HG02970 (cell line): ENCODE results near the gene NANOS3.

Source experiments
- ATAC-seq: cut with Tn5 transposase; IDR thresholded peaks from one replicate; pipeline ENCODE4 v1.9.1; 2021; ENCODE audit warnings: mild to moderate bottlenecking, moderate library complexity, moderate number of reproducible peaks; ENCODE audit not compliant: unreplicated experiment, low FRiP score

NANOS3 gene

DNA sequence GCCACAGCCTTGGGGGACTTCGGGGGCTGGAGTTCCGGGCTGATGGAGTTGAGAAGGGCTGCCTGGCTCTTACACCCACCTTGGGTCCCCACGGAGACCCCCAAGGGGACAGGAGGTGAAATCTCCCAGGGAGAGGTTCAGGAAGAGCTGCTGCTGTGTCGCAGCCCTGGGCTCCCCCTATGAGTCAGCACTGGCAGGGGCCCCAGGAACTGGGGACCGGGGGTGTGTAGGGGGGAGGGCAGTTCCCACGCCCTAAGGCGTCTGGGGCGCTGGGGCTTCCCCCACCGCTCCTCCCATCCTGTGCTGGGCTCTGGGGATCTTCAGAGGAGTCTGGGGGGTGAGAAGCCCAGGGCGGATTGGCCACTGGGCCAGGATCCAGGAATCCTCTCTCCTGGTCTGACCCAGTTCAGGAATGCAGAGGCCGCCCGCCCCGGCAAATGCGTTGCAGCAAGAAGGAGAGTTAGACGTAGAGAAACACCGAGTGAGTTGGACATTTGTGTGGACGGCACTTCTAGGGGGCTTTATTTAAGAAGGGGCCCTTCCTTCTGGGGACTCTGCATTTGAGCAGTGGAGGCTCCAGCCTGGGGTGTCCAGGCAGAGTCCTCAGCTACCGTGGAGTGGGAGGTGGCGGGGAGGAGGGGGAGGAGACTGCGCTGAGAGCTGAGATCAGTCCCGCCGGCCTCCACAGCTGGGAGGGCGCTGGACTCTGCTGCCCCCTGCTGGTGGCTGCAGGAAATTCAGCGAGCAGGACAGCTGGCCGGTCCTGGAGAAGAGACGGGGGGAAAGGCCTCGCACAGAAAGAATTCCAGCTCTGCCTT is 15.0 kb upstream of the NANOS3 start:
- ATAC-seq = peak; percentile 57

DNA sequence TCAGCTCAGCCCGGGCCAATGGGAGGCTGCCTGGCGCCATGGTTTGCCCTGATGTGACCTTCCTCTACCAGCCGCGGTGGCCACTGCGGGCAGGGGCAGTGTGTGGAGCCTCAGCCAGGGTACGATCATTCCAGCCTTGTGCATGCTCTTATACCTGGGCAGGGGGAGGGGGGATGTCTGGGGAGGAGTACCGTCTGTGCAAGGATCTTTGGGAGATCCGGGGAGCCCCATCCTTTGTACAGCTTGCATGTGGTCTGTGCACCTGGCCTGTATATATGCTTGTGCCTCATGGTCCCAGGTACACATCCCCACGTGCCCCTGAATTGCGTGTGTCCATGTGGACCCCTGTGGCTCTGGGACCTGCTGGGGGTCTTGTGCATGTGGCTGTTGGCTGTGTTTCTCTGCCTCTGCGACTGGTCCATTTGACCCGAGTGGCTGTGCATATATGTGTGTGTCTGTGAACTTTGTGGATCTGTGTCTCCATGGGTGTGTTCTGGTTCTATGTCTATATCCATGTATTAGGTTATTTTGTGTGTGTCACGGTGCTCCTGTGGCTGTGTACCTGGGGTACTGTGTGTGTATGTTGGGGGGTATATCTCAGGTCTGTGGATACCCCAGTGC is 12.8 kb upstream of the NANOS3 start:
- no peak for ATAC-seq

- ATAC-seq = no peak
Measured at GRCh38 chr19:13864667-13865570, 12.0 kb upstream of the NANOS3 start.

DNA sequence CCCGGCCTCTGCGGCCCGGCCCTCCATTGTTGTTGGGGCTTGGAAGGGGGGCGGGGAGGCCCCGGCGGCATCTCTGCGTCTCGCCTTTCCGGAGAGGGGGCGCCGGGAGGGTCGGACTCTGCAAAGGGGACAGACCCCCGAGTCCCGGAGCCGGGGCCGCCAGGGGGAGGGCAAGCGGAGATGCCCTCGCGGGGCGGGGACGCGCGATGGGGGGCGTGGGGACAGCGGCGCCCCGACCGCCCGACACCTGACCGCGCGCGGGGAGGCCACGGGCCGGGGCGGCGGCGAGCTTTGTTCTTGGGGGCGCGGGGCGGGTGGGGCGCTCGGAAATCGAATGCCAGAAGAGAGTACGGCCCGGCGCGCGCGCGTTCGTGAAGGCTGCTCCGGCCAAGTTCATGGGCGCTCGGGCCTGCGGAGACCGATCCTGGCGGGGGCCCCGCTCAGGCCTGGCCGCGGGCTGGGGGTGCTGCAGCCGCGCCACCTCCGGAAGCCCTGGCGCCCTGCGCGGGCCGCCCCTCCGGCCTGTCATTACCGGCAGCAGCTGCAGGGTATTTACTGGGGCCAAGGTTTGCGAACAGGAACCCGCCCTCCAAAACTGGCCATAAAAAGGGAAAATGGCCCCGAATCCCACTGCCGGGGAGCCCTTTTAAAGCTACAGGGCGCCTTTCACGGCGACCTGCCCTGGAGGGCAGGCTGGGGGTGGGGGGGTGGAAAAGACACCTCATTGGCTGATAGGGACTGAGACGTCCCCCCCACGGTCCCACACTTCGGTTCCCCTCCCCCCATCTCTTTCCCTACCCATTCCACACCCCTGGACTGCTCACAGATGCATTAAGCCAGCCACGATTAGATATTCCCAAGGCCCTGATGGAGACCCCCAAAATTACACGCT is 11.1 kb upstream of the NANOS3 start:
- ATAC-seq = no peak

DNA sequence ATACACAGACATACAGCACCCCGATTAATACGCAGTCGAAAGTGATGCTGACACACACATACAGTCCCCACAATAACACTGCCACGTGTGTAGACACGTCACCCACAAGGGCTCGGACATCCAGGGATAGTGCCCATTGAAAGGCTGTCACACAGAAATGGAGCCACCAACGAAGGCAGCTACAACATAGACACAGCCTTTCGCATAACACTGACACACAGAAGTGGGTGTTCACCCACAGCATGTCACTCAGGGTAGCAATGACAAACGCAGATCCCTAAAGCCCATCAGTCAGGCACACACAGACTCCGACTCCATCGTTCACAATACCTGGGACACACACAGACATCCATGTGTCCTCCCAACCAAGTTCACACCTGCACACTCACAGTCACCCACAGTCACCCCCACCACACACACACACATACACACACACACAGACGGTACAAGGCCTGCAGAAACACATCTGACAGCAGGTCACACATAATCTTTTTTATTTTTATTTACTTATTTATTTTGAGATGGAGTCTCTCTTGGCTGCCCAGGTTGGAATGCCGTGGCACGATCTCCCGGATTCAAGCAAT is 10.4 kb upstream of the NANOS3 start:
- no peak for ATAC-seq

DNA sequence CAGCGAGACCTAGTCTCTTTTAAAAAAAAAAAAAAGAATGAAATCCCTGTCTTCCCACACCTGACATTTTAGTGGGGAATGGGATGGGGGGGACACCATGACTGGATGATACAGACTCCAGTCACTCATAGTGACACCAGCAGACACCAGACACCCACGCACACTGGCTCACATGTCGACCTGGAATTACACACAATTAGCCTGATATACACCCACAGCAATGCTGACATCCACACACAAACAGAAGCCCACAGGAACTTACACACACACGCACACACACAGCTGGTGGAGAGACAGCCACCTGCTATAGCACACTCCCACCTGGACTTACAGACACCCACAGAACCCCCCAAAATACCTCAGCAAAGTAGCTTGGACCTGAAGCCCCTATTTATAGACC is 8.3 kb upstream of the NANOS3 start:
- no peak for ATAC-seq

GRCh38 chr19:13869281-13869680 is 7.7 kb upstream of the NANOS3 start:
- ATAC-seq = no peak

DNA sequence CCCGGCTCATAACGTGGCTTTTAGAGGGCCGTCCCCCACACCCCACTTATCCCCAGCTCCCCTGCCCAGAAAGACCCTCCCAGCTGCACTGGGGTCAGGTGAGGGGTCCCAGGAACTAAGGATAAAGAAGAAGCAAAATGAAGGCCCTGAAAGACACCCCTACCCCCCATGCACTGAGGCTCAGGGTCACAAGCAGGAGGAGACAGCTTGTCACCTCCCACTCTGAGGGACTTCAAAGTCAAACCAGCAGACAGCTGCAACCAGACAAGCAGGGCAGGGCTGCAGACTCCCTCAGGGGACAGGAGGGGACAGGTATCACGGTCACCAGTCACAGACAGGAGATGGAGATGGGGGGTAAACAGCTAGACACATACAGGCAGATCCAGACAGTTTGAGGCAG is 6.1 kb upstream of the NANOS3 start:
- no peak for ATAC-seq

DNA sequence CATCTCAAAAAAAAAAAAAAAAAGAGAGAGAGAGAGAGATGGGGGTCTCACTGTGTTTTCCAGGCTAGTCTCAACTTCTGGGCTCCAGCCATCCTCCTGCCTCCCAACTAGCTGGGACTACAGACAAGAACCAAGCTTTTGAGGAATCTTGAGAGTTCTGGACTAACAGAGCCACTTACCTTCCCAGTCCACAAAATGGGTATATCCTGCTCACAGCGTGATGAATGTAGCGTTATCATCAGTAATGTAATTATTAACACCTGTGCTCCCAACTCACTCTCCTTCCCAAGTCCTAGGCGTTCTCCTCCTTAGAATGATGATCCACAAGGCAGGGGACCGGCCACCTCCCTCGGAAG is 4.6 kb upstream of the NANOS3 start:
- ATAC-seq = no peak

DNA sequence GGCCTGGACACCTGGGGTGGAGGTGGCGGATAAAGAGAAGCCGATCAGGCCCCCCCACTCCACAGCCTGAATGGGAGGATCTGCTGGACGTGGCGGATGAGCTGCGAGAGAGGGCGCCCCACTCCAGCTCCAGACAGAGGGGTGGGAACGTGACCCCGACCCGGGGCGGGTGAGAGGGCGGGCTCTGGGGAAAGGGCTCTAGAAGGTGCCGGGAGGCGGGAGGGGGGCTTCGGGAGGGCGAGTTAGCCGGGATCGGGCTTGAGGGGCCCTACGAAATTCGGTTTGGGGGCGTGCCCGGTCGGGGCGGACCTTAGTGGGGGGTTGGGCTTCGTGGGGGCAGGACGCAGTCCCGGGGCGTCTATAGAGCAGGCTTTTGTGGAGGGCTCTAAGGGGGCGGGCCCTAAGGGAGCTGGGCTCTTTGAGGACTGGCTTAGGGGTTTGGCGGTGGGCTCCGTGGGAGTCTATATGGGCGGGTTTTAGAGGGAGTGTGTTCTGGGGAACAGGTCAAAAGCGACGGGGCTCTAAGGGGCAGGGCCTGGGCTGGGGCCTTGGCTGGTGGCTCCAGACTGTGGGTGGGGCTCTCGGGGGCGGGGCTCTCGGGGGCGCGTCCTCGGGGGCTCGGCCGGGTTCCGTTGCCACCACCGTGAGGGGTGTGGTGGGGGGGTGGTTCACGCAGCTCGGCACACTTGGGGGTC is 4.1 kb upstream of the NANOS3 start:
- no peak for ATAC-seq

DNA sequence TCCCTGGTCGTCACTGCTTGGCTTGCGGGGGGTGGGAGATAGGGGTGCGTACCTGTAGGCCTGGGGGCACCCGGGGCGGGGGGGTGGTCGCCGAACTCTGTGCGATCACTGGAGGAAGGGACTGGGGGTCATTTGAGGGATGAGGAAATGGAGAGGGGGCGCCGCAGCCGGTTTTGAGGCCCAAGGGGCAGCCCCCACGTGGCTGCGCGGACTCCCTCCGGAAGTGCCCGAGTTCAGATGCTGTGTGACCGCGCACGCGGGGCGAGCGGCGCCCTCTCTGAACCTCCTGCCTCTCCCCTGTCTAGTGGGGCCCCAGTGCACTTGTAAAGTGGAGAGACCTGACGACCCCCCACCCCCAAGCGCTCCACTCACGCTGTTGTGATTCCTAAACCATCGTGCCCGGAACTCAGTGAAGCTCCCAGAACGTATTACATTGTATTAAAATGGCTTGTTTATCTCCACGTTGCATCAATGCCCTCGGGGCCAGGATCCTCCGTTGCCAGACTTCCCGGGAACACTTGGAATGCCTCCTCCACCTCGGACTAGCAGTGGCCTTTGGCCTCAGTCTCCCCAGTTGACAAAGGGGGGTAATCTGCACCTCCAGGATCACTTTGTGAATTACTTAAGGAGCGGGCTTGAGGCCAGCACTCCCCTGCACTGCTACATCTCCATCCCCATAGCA is 3.0 kb upstream of the NANOS3 start:
- no peak for ATAC-seq

- ATAC-seq = no peak
Measured at GRCh38 chr19:13875824-13876223, 1.1 kb upstream of the NANOS3 start.

GRCh38 chr19:13877303-13877702 is 369 bp downstream of the NANOS3 start:
- ATAC-seq = no peak

DNA sequence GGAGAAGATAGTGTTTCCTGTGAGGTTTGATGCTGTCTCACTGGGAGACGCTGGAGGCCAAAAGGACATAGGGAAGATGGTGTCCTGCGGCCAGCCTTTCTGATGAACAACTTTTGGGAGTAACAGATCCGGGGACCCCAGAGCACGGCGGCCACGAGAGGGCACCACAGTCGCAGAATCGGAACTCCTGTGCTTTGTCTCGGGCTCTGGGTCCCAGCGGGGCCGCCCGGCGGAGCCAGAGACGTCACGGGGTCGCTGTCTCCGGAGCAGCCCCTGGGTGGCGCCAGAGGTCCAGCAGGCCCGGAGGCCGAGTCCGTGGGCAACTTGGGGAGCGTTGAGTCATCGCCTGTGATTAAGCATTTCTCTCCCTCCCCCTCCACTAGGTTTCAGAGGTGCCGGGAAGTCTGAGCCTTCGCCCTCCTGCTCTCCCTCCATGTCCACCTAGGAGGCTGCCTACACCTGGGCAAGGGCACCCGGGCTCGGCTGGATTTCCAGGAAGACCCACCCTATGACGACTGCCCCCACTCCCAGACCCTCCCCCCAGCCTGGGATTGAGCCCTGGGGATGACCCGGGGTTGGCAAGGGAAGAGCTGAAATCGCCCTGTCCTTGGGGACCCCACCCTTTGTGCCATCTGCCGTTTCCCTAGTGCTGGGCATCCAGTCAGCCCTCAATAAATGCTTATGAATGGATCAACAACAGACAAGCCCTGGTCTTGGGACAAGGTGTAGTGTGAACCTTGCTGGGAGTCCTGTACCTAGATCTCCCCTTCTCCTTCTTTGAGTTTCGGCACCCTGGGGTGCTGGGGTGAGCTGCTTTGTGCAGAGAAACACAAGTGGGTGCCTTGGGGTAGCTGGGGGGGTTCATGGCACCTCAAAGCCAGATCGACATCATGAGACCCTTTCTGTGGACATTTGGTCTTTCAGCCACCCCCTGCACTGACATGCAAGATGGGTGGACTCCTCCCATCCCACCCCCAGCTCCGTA is 3.4 kb downstream of the NANOS3 start:
- peak; percentile 92 for ATAC-seq

GRCh38 chr19:13881251-13881691 is 4.3 kb downstream of the NANOS3 start:
- ATAC-seq = no peak

- no peak for ATAC-seq
Measured at GRCh38 chr19:13881692-13882418, 4.9 kb downstream of the NANOS3 start.

DNA sequence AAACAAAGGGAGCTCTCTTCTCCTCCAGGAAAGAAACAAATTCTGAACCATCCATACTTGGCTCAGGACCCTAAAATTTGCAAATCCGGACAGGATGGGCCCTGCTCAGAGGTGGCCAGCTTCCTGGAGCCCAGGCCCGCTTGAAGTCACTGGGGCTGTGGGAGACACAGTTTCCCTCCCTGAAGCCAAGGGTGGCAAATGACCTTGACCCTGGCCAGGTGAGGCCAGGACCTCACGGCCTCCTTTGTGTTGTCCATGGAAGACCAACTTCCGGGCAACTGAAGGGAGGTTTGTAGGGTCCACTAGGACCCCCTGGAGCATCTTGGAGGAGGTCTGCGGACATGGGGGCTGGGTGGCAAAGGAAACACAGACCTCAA is 5.5 kb downstream of the NANOS3 start:
- no peak for ATAC-seq
